K562 (cell line): ENCODE results near the gene DUSP5. TPM values are rescaled to one million over a fixed set of nuclear protein-coding genes. Genes with fewer than 3 reads are reported as not detected.
A peak's percentile ranks its signal among the peaks of the same experiment; 100 is the strongest.

Experiments
- HDAC3 ChIP-seq: fragments of 450-650 bp; IDR thresholded peaks from 2 replicates; pipeline ENCODE4 v1.6.1; 2018; ENCODE audit warnings: borderline replicate concordance, mild to moderate bottlenecking, moderate library complexity; ENCODE audit not compliant: partially characterized antibody
- polyA plus RNA-seq, 8 experiments: library from polyadenylated mRNA; depleted of rRNA in 4 of 8; stranded (reverse) in 5 of 8; unstranded in 3 of 8; fragments of >200 nt; fragmentation: Nextera tagmentation in 2 of 8; fragmentation: Illumina TruSeq in 1 of 8; extraction: Ambion mirVana in 2 of 8; extraction: Trizol in 1 of 8; gene quantifications; 2 replicates each; pipeline versions ENCODE4 v1.2.1 to v1.2.3, GENCODE V29; 2011 to 2014; ENCODE audit warnings: inconsistent platforms in 1 of 8, missing spikeins in 1 of 8
- total RNA-seq, 7 experiments: library from RNA; depleted of rRNA in 6 of 7; stranded (reverse); fragments of >200 nt in 6 of 7; fragmentation: Illumina TruSeq in 2 of 7; extraction: Trizol in 2 of 7; gene quantifications; 2 replicates each; pipeline versions ENCODE4 v1.2.1 to v1.2.3, GENCODE V29; 2011 to 2021; ENCODE audit warnings: low replicate concordance in 1 of 7
- TF ChIP-seq, protein P1 (sequence below), 2 experiments: fragments of 450-650 bp; formaldehyde crosslinking in 1 of 2; IDR thresholded peaks; 2 replicates each; pipeline versions ENCODE4 v1.4.0 to v1.6.1; 2014 to 2020; ENCODE audit warnings: mild to moderate bottlenecking in 2 of 2, borderline replicate concordance in 1 of 2, low read depth in 1 of 2

DUSP5 gene
- total and polyA plus RNA-seq, 9 of the 15 experiments (the other 6 are each of a cell fraction or from before 2014, with no cell fraction given), result 0.49 to 3.4 (median 2.0) TPM

DNA sequence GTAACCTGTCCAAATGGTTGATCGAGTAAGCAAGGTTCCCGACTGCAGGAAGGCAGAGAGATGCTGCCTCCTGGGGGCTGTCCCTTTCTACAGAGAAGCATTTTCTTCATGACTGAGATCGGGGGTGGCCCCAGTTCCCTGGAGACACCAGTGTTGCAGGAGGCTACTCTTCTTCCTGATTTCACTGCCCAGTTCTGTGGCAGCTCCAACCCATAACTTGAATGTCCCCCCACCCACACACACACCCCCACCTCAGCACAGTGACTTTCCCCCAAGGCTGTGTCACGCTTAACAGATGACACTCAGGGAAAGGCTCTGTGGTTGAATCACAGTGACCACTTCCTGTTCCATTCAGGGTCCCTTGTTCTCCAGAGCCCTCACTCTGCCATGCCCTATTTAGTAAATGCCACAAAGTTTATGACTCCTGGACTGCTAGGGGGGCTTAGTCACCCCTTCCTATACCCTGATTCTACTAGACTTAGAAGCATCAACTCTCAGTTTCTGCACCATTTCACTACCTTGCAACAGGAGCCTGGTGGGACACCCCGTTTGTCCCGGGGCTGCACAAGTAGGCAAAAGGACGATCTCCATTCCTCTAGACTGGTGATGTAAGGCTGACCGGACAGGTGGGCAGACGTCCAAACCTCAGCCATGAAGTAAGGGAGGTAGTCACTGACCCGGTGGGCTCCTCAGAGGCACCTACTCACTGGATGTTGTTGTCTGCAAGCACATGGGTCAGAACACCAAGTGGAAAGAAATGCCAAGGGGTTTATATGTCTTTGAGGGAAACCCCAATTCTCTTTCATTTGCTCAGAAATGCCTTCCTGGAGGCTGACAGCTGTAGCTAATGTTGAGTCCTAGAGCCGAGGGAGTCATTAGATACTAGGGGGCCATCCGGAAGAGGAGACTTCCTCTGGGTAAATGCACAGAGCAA, 38.5 kb downstream of the DUSP5 start (continued):
- TF ChIP-seq, protein P1, sequence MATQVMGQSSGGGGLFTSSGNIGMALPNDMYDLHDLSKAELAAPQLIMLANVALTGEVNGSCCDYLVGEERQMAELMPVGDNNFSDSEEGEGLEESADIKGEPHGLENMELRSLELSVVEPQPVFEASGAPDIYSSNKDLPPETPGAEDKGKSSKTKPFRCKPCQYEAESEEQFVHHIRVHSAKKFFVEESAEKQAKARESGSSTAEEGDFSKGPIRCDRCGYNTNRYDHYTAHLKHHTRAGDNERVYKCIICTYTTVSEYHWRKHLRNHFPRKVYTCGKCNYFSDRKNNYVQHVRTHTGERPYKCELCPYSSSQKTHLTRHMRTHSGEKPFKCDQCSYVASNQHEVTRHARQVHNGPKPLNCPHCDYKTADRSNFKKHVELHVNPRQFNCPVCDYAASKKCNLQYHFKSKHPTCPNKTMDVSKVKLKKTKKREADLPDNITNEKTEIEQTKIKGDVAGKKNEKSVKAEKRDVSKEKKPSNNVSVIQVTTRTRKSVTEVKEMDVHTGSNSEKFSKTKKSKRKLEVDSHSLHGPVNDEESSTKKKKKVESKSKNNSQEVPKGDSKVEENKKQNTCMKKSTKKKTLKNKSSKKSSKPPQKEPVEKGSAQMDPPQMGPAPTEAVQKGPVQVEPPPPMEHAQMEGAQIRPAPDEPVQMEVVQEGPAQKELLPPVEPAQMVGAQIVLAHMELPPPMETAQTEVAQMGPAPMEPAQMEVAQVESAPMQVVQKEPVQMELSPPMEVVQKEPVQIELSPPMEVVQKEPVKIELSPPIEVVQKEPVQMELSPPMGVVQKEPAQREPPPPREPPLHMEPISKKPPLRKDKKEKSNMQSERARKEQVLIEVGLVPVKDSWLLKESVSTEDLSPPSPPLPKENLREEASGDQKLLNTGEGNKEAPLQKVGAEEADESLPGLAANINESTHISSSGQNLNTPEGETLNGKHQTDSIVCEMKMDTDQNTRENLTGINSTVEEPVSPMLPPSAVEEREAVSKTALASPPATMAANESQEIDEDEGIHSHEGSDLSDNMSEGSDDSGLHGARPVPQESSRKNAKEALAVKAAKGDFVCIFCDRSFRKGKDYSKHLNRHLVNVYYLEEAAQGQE (IDR thresholded peaks at IDR 0.05; ENCODE audit: borderline replicate concordance), result peak; percentile 81
- TF ChIP-seq, protein P1 (CRISPR knock-in tag; IDR thresholded peaks at IDR 0.05; ENCODE audit: low read depth), result no peak
- TF ChIP-seq HDAC3, result no peak
